Neural progenitor cell (in vitro differentiated cells): ENCODE data around the gene DLX6.

Experiments
- EZH2 ChIP-seq: fragments of 200-600 bp; sonication (generic); IDR thresholded peaks from 2 replicates; pipeline ENCODE4 v1.6.1; 2017; ENCODE audit warnings: antibody characterized with exemption, mild to moderate bottlenecking, moderate library complexity
- TF ChIP-seq, protein P1 (sequence below): fragments of 200-600 bp; sonication (generic); IDR thresholded peaks from 2 replicates; pipeline ENCODE4 v1.5.1; 2017; ENCODE audit warnings: antibody characterized with exemption, mild to moderate bottlenecking

DNA sequence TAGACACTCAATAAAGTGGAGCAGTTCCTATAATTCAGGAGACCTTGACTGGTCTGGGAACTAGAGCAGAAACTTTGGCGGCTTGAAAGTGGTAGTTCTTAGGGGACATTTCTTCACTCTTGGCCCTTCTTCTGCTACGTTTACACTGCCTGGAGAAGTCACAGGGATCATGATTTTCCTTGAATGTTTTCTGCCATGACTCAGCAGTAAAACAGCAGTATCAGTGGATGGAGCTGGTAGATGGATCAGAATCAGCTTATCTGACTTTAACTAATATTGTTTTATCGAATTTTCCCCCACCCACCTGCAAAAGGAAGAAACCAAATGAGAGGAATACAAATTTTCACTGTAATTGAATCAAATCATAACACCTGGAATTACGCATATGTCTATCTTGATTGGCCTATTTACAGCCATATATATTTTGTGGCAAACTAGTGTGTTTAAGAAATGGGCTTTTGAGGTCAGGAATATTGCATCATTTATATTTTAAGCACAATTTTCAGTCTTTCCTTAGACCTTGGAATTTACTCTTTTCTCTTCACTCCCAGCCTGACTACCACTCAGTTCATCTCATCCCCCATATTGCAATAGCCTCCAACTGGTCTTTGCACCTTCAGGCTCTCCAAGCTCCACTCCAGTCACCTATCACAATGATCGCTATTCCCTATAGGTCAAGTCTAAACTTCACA is 34.2 kb downstream of the DLX6 start:
- TF ChIP-seq, protein P1, sequence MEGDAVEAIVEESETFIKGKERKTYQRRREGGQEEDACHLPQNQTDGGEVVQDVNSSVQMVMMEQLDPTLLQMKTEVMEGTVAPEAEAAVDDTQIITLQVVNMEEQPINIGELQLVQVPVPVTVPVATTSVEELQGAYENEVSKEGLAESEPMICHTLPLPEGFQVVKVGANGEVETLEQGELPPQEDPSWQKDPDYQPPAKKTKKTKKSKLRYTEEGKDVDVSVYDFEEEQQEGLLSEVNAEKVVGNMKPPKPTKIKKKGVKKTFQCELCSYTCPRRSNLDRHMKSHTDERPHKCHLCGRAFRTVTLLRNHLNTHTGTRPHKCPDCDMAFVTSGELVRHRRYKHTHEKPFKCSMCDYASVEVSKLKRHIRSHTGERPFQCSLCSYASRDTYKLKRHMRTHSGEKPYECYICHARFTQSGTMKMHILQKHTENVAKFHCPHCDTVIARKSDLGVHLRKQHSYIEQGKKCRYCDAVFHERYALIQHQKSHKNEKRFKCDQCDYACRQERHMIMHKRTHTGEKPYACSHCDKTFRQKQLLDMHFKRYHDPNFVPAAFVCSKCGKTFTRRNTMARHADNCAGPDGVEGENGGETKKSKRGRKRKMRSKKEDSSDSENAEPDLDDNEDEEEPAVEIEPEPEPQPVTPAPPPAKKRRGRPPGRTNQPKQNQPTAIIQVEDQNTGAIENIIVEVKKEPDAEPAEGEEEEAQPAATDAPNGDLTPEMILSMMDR = no peak
- TF ChIP-seq EZH2 = no peak
